GM23338 (cell line): ENCODE measurements around the gene MYO1C. TPM values are rescaled to one million over a fixed set of nuclear protein-coding genes. Genes with fewer than 3 reads are reported as not detected.
A peak's percentile ranks its signal among the peaks of the same experiment; 100 is the strongest.

Experiments
- ATAC-seq: fragments of 200-7000 bp; cut with Tn5 transposase; 3 replicates; pipeline ENCODE4 v1.9.1; 2020
- DNase-seq: peaks from one replicate; pipeline ENCODE4 v3.0.0-alpha.2; 2015; ENCODE audit warnings: low spot score
- H2AFZ ChIP-seq: fragments of 200-600 bp; sonication (generic); 2 replicates; pipeline ENCODE4 v1.8.0; 2016; ENCODE audit warnings: antibody characterized with exemption, mild to moderate bottlenecking, moderate library complexity
- H3F3A ChIP-seq: fragments of 200-600 bp; sonication (generic); replicated peaks from 2 replicates; pipeline ENCODE4 v1.8.0; 2017; ENCODE audit warnings: antibody characterized with exemption, mixed run types, low read depth
- H3K27ac ChIP-seq: fragments of 200-600 bp; sonication (generic); 2 replicates; pipeline ENCODE4 v1.6.1; 2016; ENCODE audit warnings: low read depth
- H3K27me3 ChIP-seq: fragments of 200-600 bp; sonication (generic); 2 replicates; pipeline ENCODE4 v1.8.0; 2016; ENCODE audit warnings: mild to moderate bottlenecking, mixed run types, moderate library complexity; ENCODE audit not compliant: insufficient read depth
- H3K36me3 ChIP-seq: fragments of 200-600 bp; sonication (generic); 2 replicates; pipeline ENCODE4 v1.8.0; 2016; ENCODE audit warnings: mild to moderate bottlenecking; ENCODE audit not compliant: insufficient read depth
- H3K4me1 ChIP-seq: fragments of 200-600 bp; sonication (generic); 2 replicates; pipeline ENCODE4 v1.8.0; 2016; ENCODE audit warnings: mild to moderate bottlenecking, moderate library complexity; ENCODE audit not compliant: insufficient read depth
- H3K4me2 ChIP-seq: fragments of 200-600 bp; sonication (generic); 2 replicates; pipeline ENCODE4 v1.7.1; 2017; ENCODE audit warnings: mixed run types
- H3K4me3 ChIP-seq: fragments of 200-600 bp; sonication (generic); 2 replicates; pipeline ENCODE4 v1.6.1; 2016; ENCODE audit warnings: mixed run types
- H3K79me2 ChIP-seq: fragments of 200-600 bp; sonication (generic); replicated peaks from 2 replicates; pipeline ENCODE4 v1.8.0; 2017; ENCODE audit warnings: mild to moderate bottlenecking; ENCODE audit not compliant: insufficient read depth
- H3K9me2 ChIP-seq: fragments of 200-600 bp; sonication (generic); 2 replicates; pipeline ENCODE4 v1.8.0; 2017; ENCODE audit not compliant: insufficient read depth
- H4K20me1 ChIP-seq: fragments of 200-600 bp; sonication (generic); replicated peaks from 2 replicates; pipeline ENCODE4 v1.8.0; 2017; ENCODE audit warnings: mild to moderate bottlenecking; ENCODE audit not compliant: insufficient read depth
- H3K27ac Mint-ChIP-seq: 2 replicates; pipeline ENCODE4 v1.8.0; 2020; ENCODE audit warnings: inconsistent platforms, mild to moderate bottlenecking, moderate library complexity, mixed read lengths
- H3K27me3 Mint-ChIP-seq: 3 replicates; pipeline ENCODE4 v1.8.0; 2022; ENCODE audit warnings: low read depth, mild to moderate bottlenecking, moderate library complexity, mixed read lengths, inconsistent platforms; ENCODE audit not compliant: insufficient read depth, poor library complexity
- H3K36me3 Mint-ChIP-seq: 3 replicates; pipeline ENCODE4 v1.8.0; 2021; ENCODE audit warnings: low read depth, mild to moderate bottlenecking, inconsistent platforms, moderate library complexity, mixed read lengths
- H3K4me1 Mint-ChIP-seq: 3 replicates; pipeline ENCODE4 v1.8.0; 2020; ENCODE audit warnings: mild to moderate bottlenecking, inconsistent platforms, mixed read lengths
- H3K4me3 Mint-ChIP-seq: 3 replicates; pipeline ENCODE4 v1.8.0; 2021; ENCODE audit warnings: moderate library complexity, mild to moderate bottlenecking, inconsistent platforms, mixed read lengths
- H3K9me3 Mint-ChIP-seq: 3 replicates; pipeline ENCODE4 v1.8.0; 2020; ENCODE audit warnings: moderate library complexity, mild to moderate bottlenecking, inconsistent platforms, mixed read lengths
- CREB1 ChIP-seq: fragments of 250-450 bp; sonication (Bioruptor Pico); IDR thresholded peaks from 2 replicates; pipeline ENCODE4 v1.5.0; 2020; ENCODE audit warnings: low read depth, mild to moderate bottlenecking, moderate library complexity
- EZH2phosphoT487 ChIP-seq: fragments of 200-600 bp; sonication (generic); IDR thresholded peaks from one replicate; pipeline ENCODE4 v1.8.1; 2018; ENCODE audit warnings: antibody characterized with exemption; ENCODE audit not compliant: unreplicated experiment
- JUNB ChIP-seq: IDR thresholded peaks from one replicate; pipeline ENCODE4 v1.6.1; 2016; ENCODE audit warnings: antibody characterized with exemption; ENCODE audit not compliant: unreplicated experiment
- NANOG ChIP-seq: IDR thresholded peaks from 2 replicates; pipeline ENCODE4 v1.6.1; 2016; ENCODE audit warnings: antibody characterized with exemption, borderline replicate concordance
- polyA plus RNA-seq: library from polyadenylated mRNA; unstranded; fragments of >200 nt; fragmentation: Nextera tagmentation; extraction: Ambion mirVana; gene quantifications from 2 replicates; pipeline ENCODE4 v1.2.1, GENCODE V29; 2016
- total RNA-seq: library from RNA; depleted of rRNA; stranded (reverse); fragments of >200 nt; shearing (Covaris generic); gene quantifications from 2 replicates; pipeline ENCODE4 v1.2.3, GENCODE V29; 2014
- TF ChIP-seq, protein P1 (sequence below): fragments of 250-450 bp; sonication (Bioruptor Pico); IDR thresholded peaks from 2 replicates; pipeline ENCODE4 v1.5.0; 2020; ENCODE audit warnings: mild to moderate bottlenecking, moderate library complexity
- TF ChIP-seq, protein P2 (sequence below): IDR thresholded peaks from 2 replicates; pipeline ENCODE4 v1.6.1; 2016; ENCODE audit warnings: antibody characterized with exemption
- TF ChIP-seq, protein P3 (sequence below), 2 experiments: fragments of 200-600 bp in 1 of 2; sonication (generic) in 1 of 2; conservative IDR thresholded peaks; 2 replicates each; pipeline versions ENCODE4 v1.5.1 to v1.6.1; 2016 to 2017; ENCODE audit warnings: antibody characterized with exemption in 2 of 2, low read depth in 2 of 2, mild to moderate bottlenecking in 2 of 2, moderate library complexity in 1 of 2
- TF ChIP-seq, protein P4 (sequence below): IDR thresholded peaks from one replicate; pipeline ENCODE4 v1.6.1; 2018; ENCODE audit warnings: antibody characterized with exemption; ENCODE audit not compliant: unreplicated experiment

The MYO1C gene
- total and polyA plus RNA-seq, 2 experiments from 2014 or later = 13.9 to 35.2 TPM

DNA sequence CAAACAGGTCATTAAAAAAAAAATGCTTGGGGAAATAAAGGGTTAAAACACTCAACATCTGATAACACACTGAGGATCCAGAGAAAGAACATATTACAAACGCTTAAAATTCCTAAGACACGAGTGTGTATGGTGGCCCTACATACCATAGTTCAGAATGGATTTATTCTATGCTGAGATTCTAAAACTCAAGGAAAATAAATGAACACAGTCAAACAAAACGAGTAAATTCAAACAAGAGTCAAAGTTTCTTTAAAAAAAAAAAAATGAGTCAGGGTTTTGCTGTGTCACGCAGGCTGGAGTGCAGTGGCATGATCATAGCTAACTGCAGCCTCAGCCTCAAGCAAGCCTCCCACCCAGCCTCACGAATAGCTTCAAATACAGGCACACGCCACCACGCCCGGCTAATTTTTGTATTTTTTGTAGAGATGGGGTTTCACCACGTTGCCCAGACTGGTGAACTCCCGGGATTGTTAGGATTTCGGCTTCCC is 53.8 kb downstream of the MYO1C start:
- Histone ChIP-seq H4K20me1 (peaks cover 52% of the 10 kb centered on the region), H2AFZ (no peak overlapping the region), H3K4me2 (no peak overlapping the region), H3K9me2 (no peaks in the 10 kb centered on the region), H3K36me3 (peaks cover 22% of the 10 kb centered on the region), H3K79me2 (peaks cover 100% of the 10 kb centered on the region), H3K4me3 (no peak overlapping the region), H3F3A (peaks cover 24% of the 10 kb centered on the region), H3K27me3 (no peaks in the 10 kb centered on the region), H3K27ac (0 out of 2 replicates have a peak overlapping the region, but pooled peaks have one; percentile 22), H3K4me1 (no peaks in the 10 kb centered on the region)
- ATAC-seq (no peak), DNase-seq (no peak)
- H3K4me3 Mint-ChIP-seq = no peak overlapping the region
- peaks cover 29% of the 10 kb centered on the region for H3K36me3 Mint-ChIP-seq
- no peaks in the 10 kb centered on the region for H3K4me1 Mint-ChIP-seq
- no peaks in the 10 kb centered on the region for H3K9me3 Mint-ChIP-seq
- H3K27ac Mint-ChIP-seq = peak overlapping the region; percentile 90
- peaks cover 7% of the 10 kb centered on the region for H3K27me3 Mint-ChIP-seq
- TF ChIP-seq JUNB (no peak), CREB1 (CRISPR knock-in tag) (no peak)

DNA sequence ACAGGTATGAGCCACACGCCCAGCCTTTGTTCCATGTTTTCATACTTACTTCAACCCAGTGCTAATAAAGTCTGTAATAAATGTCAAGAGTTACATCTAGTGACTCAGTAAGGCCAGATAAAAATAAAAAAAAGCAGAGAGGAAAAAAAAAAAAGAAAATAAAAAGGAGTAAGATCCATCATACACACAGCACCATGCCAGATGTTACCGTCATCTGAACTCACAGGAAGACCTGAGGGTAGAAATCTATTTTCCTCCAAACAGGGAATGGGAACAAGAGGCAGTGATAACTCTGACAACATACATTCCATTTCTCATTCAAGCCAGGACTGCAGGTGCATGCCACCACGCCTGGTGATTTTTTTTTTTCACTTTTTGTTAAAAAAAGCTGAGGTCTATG is 57.2 kb downstream of the MYO1C start:
- H3F3A ChIP-seq = peaks cover 20% of the 10 kb centered on the region; the same call in 1 of the 2 replicates
- ATAC-seq = no peak
- no peak overlapping the region for H3K27ac Mint-ChIP-seq
- no peaks in the 10 kb centered on the region for H3K9me3 Mint-ChIP-seq
- peaks cover 56% of the 10 kb centered on the region for H4K20me1 ChIP-seq
- H3K4me3 ChIP-seq = no peak overlapping the region
- H3K4me1 ChIP-seq = no peaks in the 10 kb centered on the region
- peaks cover 4% of the 10 kb centered on the region for H3K4me1 Mint-ChIP-seq
- DNase-seq = no peak
- H3K9me2 ChIP-seq = no peaks in the 10 kb centered on the region
- peaks cover 4% of the 10 kb centered on the region for H3K27me3 Mint-ChIP-seq
- H3K36me3 ChIP-seq = peaks cover 27% of the 10 kb centered on the region
- no peak overlapping the region for H3K4me3 Mint-ChIP-seq
- peak overlapping the region; percentile 53; the same call in 1 of the 2 replicates for H3K27ac ChIP-seq
- H2AFZ ChIP-seq = no peak overlapping the region
- no peaks in the 10 kb centered on the region for H3K27me3 ChIP-seq
- no peak overlapping the region for H3K4me2 ChIP-seq
- peaks cover 47% of the 10 kb centered on the region for H3K36me3 Mint-ChIP-seq
- H3K79me2 ChIP-seq = peaks cover 99% of the 10 kb centered on the region
- no peak for TF ChIP-seq EZH2phosphoT487
- TF ChIP-seq NANOG = no peak
- TF ChIP-seq, protein P1, sequence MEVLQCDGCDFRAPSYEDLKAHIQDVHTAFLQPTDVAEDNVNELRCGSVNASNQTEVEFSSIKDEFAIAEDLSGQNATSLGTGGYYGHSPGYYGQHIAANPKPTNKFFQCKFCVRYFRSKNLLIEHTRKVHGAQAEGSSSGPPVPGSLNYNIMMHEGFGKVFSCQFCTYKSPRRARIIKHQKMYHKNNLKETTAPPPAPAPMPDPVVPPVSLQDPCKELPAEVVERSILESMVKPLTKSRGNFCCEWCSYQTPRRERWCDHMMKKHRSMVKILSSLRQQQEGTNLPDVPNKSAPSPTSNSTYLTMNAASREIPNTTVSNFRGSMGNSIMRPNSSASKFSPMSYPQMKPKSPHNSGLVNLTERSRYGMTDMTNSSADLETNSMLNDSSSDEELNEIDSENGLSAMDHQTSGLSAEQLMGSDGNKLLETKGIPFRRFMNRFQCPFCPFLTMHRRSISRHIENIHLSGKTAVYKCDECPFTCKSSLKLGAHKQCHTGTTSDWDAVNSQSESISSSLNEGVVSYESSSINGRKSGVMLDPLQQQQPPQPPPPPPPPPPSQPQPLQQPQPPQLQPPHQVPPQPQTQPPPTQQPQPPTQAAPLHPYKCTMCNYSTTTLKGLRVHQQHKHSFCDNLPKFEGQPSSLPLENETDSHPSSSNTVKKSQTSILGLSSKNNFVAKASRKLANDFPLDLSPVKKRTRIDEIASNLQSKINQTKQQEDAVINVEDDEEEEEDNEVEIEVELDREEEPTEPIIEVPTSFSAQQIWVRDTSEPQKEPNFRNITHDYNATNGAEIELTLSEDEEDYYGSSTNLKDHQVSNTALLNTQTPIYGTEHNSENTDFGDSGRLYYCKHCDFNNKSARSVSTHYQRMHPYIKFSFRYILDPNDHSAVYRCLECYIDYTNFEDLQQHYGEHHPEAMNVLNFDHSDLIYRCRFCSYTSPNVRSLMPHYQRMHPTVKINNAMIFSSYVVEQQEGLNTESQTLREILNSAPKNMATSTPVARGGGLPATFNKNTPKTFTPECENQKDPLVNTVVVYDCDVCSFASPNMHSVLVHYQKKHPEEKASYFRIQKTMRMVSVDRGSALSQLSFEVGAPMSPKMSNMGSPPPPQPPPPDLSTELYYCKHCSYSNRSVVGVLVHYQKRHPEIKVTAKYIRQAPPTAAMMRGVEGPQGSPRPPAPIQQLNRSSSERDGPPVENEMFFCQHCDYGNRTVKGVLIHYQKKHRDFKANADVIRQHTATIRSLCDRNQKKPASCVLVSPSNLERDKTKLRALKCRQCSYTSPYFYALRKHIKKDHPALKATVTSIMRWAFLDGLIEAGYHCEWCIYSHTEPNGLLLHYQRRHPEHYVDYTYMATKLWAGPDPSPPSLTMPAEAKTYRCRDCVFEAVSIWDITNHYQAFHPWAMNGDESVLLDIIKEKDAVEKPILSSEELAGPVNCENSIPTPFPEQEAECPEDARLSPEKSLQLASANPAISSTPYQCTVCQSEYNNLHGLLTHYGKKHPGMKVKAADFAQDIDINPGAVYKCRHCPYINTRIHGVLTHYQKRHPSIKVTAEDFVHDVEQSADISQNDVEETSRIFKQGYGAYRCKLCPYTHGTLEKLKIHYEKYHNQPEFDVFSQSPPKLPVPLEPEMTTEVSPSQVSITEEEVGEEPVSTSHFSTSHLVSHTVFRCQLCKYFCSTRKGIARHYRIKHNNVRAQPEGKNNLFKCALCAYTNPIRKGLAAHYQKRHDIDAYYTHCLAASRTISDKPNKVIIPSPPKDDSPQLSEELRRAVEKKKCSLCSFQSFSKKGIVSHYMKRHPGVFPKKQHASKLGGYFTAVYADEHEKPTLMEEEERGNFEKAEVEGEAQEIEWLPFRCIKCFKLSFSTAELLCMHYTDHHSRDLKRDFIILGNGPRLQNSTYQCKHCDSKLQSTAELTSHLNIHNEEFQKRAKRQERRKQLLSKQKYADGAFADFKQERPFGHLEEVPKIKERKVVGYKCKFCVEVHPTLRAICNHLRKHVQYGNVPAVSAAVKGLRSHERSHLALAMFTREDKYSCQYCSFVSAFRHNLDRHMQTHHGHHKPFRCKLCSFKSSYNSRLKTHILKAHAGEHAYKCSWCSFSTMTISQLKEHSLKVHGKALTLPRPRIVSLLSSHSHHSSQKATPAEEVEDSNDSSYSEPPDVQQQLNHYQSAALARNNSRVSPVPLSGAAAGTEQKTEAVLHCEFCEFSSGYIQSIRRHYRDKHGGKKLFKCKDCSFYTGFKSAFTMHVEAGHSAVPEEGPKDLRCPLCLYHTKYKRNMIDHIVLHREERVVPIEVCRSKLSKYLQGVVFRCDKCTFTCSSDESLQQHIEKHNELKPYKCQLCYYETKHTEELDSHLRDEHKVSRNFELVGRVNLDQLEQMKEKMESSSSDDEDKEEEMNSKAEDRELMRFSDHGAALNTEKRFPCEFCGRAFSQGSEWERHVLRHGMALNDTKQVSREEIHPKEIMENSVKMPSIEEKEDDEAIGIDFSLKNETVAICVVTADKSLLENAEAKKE (CRISPR knock-in tag) = no peak
- TF ChIP-seq CREB1 (CRISPR knock-in tag) = no peak
- TF ChIP-seq, protein P2, sequence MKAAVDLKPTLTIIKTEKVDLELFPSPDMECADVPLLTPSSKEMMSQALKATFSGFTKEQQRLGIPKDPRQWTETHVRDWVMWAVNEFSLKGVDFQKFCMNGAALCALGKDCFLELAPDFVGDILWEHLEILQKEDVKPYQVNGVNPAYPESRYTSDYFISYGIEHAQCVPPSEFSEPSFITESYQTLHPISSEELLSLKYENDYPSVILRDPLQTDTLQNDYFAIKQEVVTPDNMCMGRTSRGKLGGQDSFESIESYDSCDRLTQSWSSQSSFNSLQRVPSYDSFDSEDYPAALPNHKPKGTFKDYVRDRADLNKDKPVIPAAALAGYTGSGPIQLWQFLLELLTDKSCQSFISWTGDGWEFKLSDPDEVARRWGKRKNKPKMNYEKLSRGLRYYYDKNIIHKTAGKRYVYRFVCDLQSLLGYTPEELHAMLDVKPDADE = no peak
- TF ChIP-seq JUNB = no peak
- TF ChIP-seq, protein P3, sequence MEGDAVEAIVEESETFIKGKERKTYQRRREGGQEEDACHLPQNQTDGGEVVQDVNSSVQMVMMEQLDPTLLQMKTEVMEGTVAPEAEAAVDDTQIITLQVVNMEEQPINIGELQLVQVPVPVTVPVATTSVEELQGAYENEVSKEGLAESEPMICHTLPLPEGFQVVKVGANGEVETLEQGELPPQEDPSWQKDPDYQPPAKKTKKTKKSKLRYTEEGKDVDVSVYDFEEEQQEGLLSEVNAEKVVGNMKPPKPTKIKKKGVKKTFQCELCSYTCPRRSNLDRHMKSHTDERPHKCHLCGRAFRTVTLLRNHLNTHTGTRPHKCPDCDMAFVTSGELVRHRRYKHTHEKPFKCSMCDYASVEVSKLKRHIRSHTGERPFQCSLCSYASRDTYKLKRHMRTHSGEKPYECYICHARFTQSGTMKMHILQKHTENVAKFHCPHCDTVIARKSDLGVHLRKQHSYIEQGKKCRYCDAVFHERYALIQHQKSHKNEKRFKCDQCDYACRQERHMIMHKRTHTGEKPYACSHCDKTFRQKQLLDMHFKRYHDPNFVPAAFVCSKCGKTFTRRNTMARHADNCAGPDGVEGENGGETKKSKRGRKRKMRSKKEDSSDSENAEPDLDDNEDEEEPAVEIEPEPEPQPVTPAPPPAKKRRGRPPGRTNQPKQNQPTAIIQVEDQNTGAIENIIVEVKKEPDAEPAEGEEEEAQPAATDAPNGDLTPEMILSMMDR (conservative IDR thresholded peaks at IDR 0.05; ENCODE audit: low read depth in 2 of 2) = no peak
- TF ChIP-seq, protein P4, sequence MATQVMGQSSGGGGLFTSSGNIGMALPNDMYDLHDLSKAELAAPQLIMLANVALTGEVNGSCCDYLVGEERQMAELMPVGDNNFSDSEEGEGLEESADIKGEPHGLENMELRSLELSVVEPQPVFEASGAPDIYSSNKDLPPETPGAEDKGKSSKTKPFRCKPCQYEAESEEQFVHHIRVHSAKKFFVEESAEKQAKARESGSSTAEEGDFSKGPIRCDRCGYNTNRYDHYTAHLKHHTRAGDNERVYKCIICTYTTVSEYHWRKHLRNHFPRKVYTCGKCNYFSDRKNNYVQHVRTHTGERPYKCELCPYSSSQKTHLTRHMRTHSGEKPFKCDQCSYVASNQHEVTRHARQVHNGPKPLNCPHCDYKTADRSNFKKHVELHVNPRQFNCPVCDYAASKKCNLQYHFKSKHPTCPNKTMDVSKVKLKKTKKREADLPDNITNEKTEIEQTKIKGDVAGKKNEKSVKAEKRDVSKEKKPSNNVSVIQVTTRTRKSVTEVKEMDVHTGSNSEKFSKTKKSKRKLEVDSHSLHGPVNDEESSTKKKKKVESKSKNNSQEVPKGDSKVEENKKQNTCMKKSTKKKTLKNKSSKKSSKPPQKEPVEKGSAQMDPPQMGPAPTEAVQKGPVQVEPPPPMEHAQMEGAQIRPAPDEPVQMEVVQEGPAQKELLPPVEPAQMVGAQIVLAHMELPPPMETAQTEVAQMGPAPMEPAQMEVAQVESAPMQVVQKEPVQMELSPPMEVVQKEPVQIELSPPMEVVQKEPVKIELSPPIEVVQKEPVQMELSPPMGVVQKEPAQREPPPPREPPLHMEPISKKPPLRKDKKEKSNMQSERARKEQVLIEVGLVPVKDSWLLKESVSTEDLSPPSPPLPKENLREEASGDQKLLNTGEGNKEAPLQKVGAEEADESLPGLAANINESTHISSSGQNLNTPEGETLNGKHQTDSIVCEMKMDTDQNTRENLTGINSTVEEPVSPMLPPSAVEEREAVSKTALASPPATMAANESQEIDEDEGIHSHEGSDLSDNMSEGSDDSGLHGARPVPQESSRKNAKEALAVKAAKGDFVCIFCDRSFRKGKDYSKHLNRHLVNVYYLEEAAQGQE = no peak
